Pancreas (tissue), 10 donors: ENCODE measurements around the gene YJEFN3. TPM values are rescaled to one million over a fixed set of nuclear protein-coding genes. Genes with fewer than 3 reads are reported as not detected.
A peak's percentile ranks its signal among the peaks of the same experiment; 100 is the strongest.

Source experiments
- ATAC-seq, 4 donors: fragments of 200-7000 bp; cut with Tn5 transposase; one replicate each; pipeline versions ENCODE4 v1.8.0 to v1.9.1; 2020; ENCODE audit warnings: mild to moderate bottlenecking in 4 of 4, moderate library complexity in 4 of 4
- DNase-seq, 6 donors: peaks; one replicate each; pipeline ENCODE4 v3.0.0-alpha.2; 2020
- FAIRE-seq: peaks from 2 replicates; lab custom pipeline; 2012; peaks lifted over from hg19 to GRCh38; lab: Jason Lieb, UNC
- H3K27ac ChIP-seq, 4 donors: fragments of 200-600 bp; sonication (generic); 1 replicate in 3 of 4; 2 replicates in 1 of 4; pipeline versions ENCODE4 v1.5.0 to v1.8.0; 2020
- H3K27me3 ChIP-seq, 4 donors: fragments of 200-600 bp; one replicate each; pipeline ENCODE4 v1.8.0; 2021
- H3K36me3 ChIP-seq, 3 donors: fragments of 200-600 bp; sonication (generic) in 1 of 3; one replicate each; pipeline versions ENCODE4 v1.5.0 to v1.8.0; 2020 to 2021
- H3K4me1 ChIP-seq, 3 donors: fragments of 200-600 bp; one replicate each; pipeline ENCODE4 v1.8.0; 2021
- H3K4me3 ChIP-seq, 4 donors: fragments of 200-600 bp; sonication (generic) in 2 of 4; one replicate each; pipeline versions ENCODE4 v1.5.0 to v1.8.0; 2020 to 2021
- H3K9me3 ChIP-seq, 4 donors: fragments of 200-600 bp; one replicate each; pipeline ENCODE4 v1.8.0; 2021
- WGBS, 2 donors: extraction: QIAGEN DNeasy Blood & Tissue Kit; methylation state at CpG; one replicate each; pipeline ENCODE4 v1.1.7; 2013; 5-methylcytosine and 5-hydroxymethylcytosine counted together
- intact Hi-C, 3 donors: fragments of 100-400 bp; cut with DNase I; formaldehyde crosslinking; loops; one replicate each; pipeline versions ENCODE4 v1.11.1 to v1.14.2; 2022
- polyA plus RNA-seq, 2 donors: library from polyadenylated mRNA; stranded (reverse); fragments of 200-250 nt; gene quantifications; one replicate each; pipeline ENCODE4 v1.2.3, GENCODE V29; 2013
- total RNA-seq, 6 donors: library from RNA; stranded (reverse); fragmentation: NEBNext Ultra II Directional in 4 of 6; extraction: Animal tissue kit (Norgen Biotek cat#: 25700) in 4 of 6; gene quantifications; one replicate each; pipeline versions ENCODE4 v1.2.1 to v1.2.4, GENCODE V29; 2021 to 2023
- TF ChIP-seq, protein P1 (sequence below), 4 donors: fragments of 200-600 bp; sonication (generic) in 3 of 4; IDR thresholded peaks; one replicate each; pipeline versions ENCODE4 v1.5.0 to v1.8.0; 2021; ENCODE audit warnings: antibody characterized with exemption in 4 of 4
- donor health status: healthy with polysubstance abuse.
- donor health status: DM: no; HTN: no; CAD: no; lungs with moderate emphysema.
- donor health status: DM: no; HTN: no; CAD: no.
- donor health status: control.
- donor health status: control.
- donor health status: Bipolar disorder and iron deficiency.
- donor health status: DM: yes; HTN: yes; CAD: no.
- donor health status: DM: no; HTN: no; CAD: no.
- donor health status: DM: no; HTN: no; CAD: no.
- donor health status: DM: yes; HTN: yes; CAD: no.

The YJEFN3 gene
- total and polyA plus RNA-seq, 8 donors = 0.76 to 38.8 (median 2.3) TPM

DNA sequence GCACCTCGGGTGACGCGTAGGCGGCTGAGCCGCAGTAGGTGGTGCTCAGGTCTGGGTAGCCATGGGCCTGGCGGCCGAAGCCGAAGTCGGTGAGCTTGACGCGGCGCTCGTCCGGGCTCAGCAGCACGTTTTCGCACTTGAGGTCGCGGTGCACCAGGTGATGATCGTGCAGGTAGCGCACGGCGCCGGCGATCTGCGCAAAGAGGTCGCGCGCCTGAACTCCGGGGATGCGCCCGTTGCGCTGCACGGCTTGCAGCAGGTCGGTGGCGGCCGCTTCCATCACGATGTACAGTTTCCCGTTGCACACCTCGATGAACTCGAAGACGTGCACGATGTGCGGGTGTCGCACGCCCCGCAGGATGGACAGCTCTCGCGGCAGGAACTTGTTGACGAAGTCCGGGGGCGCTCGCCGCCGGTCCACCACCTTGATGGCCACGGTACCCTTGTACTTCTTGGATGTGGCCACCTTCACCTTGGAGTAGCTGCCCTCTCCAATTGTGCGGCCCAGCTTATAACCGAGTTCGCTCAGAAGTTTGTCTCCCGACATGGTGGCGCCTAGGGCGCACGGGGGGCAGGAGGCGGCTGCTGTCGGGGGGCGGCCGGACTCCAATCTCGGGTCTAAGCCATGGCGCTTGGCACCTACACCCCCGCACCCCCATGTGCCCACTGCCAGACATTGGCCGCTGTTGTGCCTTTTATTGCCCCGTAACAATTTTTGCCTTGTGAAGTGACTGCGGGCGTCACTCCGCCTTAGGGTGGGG lies 13.7 kb upstream of the YJEFN3 start, which contains the start of gene TSSK6:
Gene TSSK6, minus strand, starts transcription at position 668 of the 761 bp plus-strand sequence. Its CDS starts 121 bp downstream, at position 547.
- DNase-seq (no peak), ATAC-seq (no peak), FAIRE-seq (no peak)
- H3K4me1 ChIP-seq = peaks cover 0 to 7% (median 0%) of the 10 kb centered on the region in 3 donors
- intact Hi-C loops = no loop called here
- 88 to 89% methylated on average over 74 of the region's 74 CpGs for WGBS, 2 donors
- H3K27ac ChIP-seq = peak within 1 kb of the TSS; percentile 40 to 86 (median 72)
- H3K27me3 ChIP-seq = no peaks in the 10 kb centered on the region
- no peaks in the 10 kb centered on the region for H3K9me3 ChIP-seq
- peak within 1 kb of the TSS; percentile 68 to 87 (median 82) for H3K4me3 ChIP-seq
- TF ChIP-seq, protein P1, sequence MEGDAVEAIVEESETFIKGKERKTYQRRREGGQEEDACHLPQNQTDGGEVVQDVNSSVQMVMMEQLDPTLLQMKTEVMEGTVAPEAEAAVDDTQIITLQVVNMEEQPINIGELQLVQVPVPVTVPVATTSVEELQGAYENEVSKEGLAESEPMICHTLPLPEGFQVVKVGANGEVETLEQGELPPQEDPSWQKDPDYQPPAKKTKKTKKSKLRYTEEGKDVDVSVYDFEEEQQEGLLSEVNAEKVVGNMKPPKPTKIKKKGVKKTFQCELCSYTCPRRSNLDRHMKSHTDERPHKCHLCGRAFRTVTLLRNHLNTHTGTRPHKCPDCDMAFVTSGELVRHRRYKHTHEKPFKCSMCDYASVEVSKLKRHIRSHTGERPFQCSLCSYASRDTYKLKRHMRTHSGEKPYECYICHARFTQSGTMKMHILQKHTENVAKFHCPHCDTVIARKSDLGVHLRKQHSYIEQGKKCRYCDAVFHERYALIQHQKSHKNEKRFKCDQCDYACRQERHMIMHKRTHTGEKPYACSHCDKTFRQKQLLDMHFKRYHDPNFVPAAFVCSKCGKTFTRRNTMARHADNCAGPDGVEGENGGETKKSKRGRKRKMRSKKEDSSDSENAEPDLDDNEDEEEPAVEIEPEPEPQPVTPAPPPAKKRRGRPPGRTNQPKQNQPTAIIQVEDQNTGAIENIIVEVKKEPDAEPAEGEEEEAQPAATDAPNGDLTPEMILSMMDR (IDR thresholded peaks at IDR 0.05) = no peak
- no peaks in the 10 kb centered on the region for H3K36me3 ChIP-seq

DNA sequence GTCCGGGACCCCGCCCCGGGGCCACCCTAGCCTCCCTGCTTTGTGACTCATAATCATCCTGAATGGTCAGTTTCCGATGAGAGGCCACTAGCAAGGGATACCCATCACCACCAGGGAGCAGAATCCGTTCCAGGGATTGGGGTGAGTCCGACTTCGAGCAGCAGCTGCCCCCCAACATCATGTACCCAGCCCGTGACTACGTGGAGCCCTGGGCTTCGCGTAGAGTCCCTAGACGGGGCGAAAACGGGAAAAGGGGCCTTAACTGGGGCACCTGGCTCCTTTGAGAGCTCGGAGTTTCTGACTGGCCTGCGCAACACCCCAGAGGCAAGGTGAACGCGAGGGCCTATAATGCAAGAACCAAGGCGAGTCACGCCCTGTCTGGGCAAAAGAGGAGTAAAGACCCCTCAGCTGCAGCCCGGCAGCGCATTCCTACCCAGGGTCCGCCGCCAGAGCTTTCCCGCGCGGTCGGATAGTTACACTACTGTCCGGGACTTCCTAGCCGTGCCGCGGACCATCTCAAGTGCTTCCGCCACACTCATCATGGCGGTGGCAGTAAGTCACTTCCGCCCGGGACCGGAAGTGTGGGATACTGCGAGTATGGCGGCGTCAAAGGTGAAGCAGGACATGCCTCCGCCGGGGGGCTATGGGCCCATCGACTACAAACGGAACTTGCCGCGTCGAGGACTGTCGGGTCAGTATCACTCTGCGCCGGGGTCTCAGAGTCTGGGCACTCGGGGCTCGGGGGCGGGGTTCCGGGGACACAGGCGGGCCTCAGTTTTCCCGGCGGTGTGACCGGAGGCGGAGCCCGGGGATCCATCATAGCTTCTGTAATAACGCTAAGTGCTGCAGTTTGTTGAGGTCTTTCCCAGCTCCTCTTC lies 12.8 kb upstream of the YJEFN3 start, which contains the start of gene NDUFA13:
Gene NDUFA13, plus strand, starts transcription at position 584 of the 878 bp plus-strand sequence. Its CDS starts 14 bp downstream, at position 598.
- ATAC-seq (peak; percentile 95 to 97 (median 96)), FAIRE-seq (no peak), DNase-seq (peak; percentile 86 to 96 (median 94))
- intact Hi-C loops = no loop called here
- WGBS, 2 donors = 5 to 6% methylated on average over 55 to 61 of the region's 61 CpGs
- peak within 1 kb of the TSS; percentile 68 to 87 (median 82) for H3K4me3 ChIP-seq
- TF ChIP-seq, protein P1 (IDR thresholded peaks at IDR 0.05) = no peak
- H3K27ac ChIP-seq = peak within 1 kb of the TSS; percentile 40 to 86 (median 72)
- H3K27me3 ChIP-seq = no peaks in the 10 kb centered on the region
- H3K9me3 ChIP-seq = no peaks in the 10 kb centered on the region
- H3K36me3 ChIP-seq = no peaks in the 10 kb centered on the region
- H3K4me1 ChIP-seq = peaks cover 0 to 7% (median 0%) of the 10 kb centered on the region in 3 donors

DNA sequence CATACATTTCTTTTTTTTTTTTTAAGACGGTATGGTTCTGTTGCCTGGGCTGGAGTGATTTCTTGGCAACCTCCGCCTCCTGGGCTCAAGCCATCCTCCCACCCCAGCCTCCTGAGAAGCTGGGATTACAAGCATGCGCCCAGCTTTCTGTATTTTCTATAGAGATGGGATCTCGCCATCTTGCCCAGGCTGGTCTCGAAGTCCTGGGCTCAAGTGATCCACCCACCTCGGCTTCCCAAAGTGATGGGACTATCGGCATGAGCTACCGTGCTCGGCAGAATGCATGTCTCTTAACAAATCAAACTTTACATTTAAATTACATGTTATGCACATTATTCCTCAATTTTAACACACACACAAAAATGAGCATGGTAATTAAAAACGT lies 11.5 kb upstream of the YJEFN3 start:
- no peak overlapping the region for H3K27ac ChIP-seq
- peaks cover 0 to 7% (median 0%) of the 10 kb centered on the region in 3 donors for H3K4me1 ChIP-seq
- no peak for DNase-seq
- FAIRE-seq = no peak
- H3K4me3 ChIP-seq = peak overlapping the region in 2 of 4 donors; percentile 68 to 85
- no peaks in the 10 kb centered on the region for H3K36me3 ChIP-seq
- H3K9me3 ChIP-seq = no peaks in the 10 kb centered on the region
- TF ChIP-seq, protein P1 (IDR thresholded peaks at IDR 0.05) = no peak
- no peak for ATAC-seq
- H3K27me3 ChIP-seq = no peaks in the 10 kb centered on the region
- 77 to 84% methylated on average over 10 of the region's 10 CpGs for WGBS, 2 donors
- intact Hi-C loops = no loop called here

DNA sequence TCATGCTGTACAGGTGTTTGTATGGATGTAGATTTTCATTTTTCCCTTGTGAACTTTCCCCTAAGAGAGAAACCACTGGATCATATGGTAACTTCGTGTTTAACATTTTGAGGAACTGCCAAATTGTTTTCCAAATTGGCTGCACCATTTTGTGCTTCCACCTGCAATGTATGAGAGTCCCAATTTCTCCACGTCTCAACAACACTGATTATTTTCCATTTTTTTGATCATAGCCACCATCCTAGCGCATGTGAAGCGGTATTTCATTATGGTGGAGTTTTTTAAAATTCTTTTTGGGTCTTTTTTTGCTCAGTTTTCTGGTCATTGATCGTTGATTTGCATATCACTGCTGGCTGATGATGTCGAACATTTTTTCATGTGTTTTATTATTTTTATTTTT lies 7.7 kb upstream of the YJEFN3 start:
- intact Hi-C loops = no loop called here
- Histone ChIP-seq H3K4me1 (peaks cover 0 to 7% (median 0%) of the 10 kb centered on the region in 3 donors), H3K27me3 (no peaks in the 10 kb centered on the region), H3K9me3 (no peaks in the 10 kb centered on the region), H3K36me3 (no peaks in the 10 kb centered on the region), H3K4me3 (no peak overlapping the region), H3K27ac (no peak overlapping the region)
- ATAC-seq = no peak
- no peak for FAIRE-seq
- 77 to 83% methylated on average over 6 of the region's 6 CpGs for WGBS, 2 donors
- TF ChIP-seq, protein P1 (IDR thresholded peaks at IDR 0.05) = no peak
- DNase-seq = no peak
